IMR-90 (cell line): ENCODE data around the gene TMEM40. TPM values are rescaled to one million over a fixed set of nuclear protein-coding genes. Genes with fewer than 3 reads are reported as not detected.

Experiments used
- ATAC-seq: fragments of 200-7000 bp; cut with Tn5 transposase; 2 replicates; pipeline ENCODE4 v1.9.1; 2020; ENCODE audit warnings: low read depth, mild to moderate bottlenecking, moderate library complexity
- BruUV-seq: library from RNA; stranded (reverse); fragments of 400-500 nt; replicated peaks from 2 replicates; lab custom pipeline; 2021; lab: Mats Ljungman, UMichigan
- CTCF ChIA-PET: fragments of 300-600 bp; formaldehyde crosslinking; extraction: SDS; loops from one replicate; lab custom pipeline; 2021; ENCODE audit warnings: antibody characterized with exemption; lab: Yijun Ruan, JAX
- POLR2A ChIA-PET: fragments of 300-600 bp; sonication (Branson Sonifier 250); formaldehyde crosslinking; loops from one replicate; lab custom pipeline; 2022; ENCODE audit warnings: antibody characterized with exemption; ENCODE audit not compliant: unreplicated experiment; lab: Charles Lee
- DNase-seq: peaks from one replicate; pipeline ENCODE4 v3.0.0; 2013
- H2AFZ ChIP-seq: replicated peaks from 2 replicates; pipeline ENCODE3; 2013; ENCODE audit warnings: low read length, mild to moderate bottlenecking; ENCODE audit not compliant: poor library complexity
- H2AK5ac ChIP-seq: 2 replicates; pipeline ENCODE4 v1.6.1; 2013; ENCODE audit warnings: low read depth, low read length, inconsistent platforms
- H2AK9ac ChIP-seq: replicated peaks from 2 replicates; pipeline ENCODE3; 2013; ENCODE audit warnings: mild to moderate bottlenecking, low read depth, low read length, moderate library complexity; ENCODE audit not compliant: poor library complexity
- H2BK120ac ChIP-seq: 2 replicates; pipeline ENCODE4 v1.6.1; 2013; ENCODE audit warnings: low read depth, low read length, inconsistent platforms
- H2BK15ac ChIP-seq: 3 replicates; pipeline ENCODE4 v1.6.1; 2013; ENCODE audit warnings: low read depth, low read length, inconsistent platforms
- H2BK20ac ChIP-seq: 2 replicates; pipeline ENCODE4 v1.6.1; 2013; ENCODE audit warnings: low read depth, mild to moderate bottlenecking, inconsistent platforms, low read length, moderate library complexity
- H2BK5ac ChIP-seq: 2 replicates; pipeline ENCODE4 v1.6.1; 2013; ENCODE audit warnings: mild to moderate bottlenecking, low read depth, low read length, inconsistent platforms; ENCODE audit not compliant: poor library complexity, severe bottlenecking
- H3K14ac ChIP-seq: replicated peaks from 2 replicates; pipeline ENCODE4 v1.6.1; 2013; ENCODE audit warnings: low read depth, low read length, inconsistent platforms
- H3K18ac ChIP-seq: 2 replicates; pipeline ENCODE4 v1.6.1; 2013; ENCODE audit warnings: low read depth, low read length, control low read depth
- H3K23ac ChIP-seq: 2 replicates; pipeline ENCODE4 v1.6.1; 2013; ENCODE audit warnings: low read depth, low read length, inconsistent platforms
- H3K27ac ChIP-seq: 2 replicates; pipeline ENCODE4 v1.5.1; 2013; ENCODE audit warnings: mild to moderate bottlenecking, control low read depth, low read length; ENCODE audit not compliant: insufficient read depth
- H3K27me3 ChIP-seq: 2 replicates; pipeline ENCODE4 v1.6.1; 2013; ENCODE audit warnings: low read length; ENCODE audit not compliant: control insufficient read depth, insufficient read depth
- H3K36me3 ChIP-seq: 2 replicates; pipeline ENCODE4 v1.6.1; 2013; ENCODE audit warnings: low read length, mixed read lengths; ENCODE audit not compliant: control insufficient read depth, insufficient read depth
- H3K4ac ChIP-seq: 2 replicates; pipeline ENCODE4 v1.6.1; 2013; ENCODE audit warnings: low read depth, low read length, inconsistent platforms
- H3K4me1 ChIP-seq: 2 replicates; pipeline ENCODE4 v1.6.1; 2013; ENCODE audit warnings: low read length, mixed read lengths; ENCODE audit not compliant: control insufficient read depth, insufficient read depth
- H3K4me2 ChIP-seq: 2 replicates; pipeline ENCODE4 v1.6.1; 2013; ENCODE audit warnings: low read depth, mild to moderate bottlenecking, control low read depth, low read length, moderate library complexity
- H3K4me3 ChIP-seq: 2 replicates; pipeline ENCODE4 v1.5.1; 2013; ENCODE audit warnings: low read depth, mild to moderate bottlenecking, control low read depth, low read length, moderate library complexity; ENCODE audit not compliant: insufficient read depth
- H3K56ac ChIP-seq: 2 replicates; pipeline ENCODE4 v1.6.1; 2013; ENCODE audit warnings: low read length, inconsistent platforms; ENCODE audit not compliant: insufficient read depth; ENCODE audit errors: extremely low read depth
- H3K79me1 ChIP-seq, 2 experiments: 2 replicates each; pipeline ENCODE4 v1.6.1; 2013; ENCODE audit warnings: low read length in 2 of 2, inconsistent platforms in 1 of 2, low read depth in 1 of 2
- H3K9ac ChIP-seq: 2 replicates; pipeline ENCODE4 v1.6.1; 2013; ENCODE audit warnings: low read depth, low read length, control low read depth
- H3K9me1 ChIP-seq: 2 replicates; pipeline ENCODE4 v1.6.1; 2013; ENCODE audit warnings: low read length, inconsistent platforms; ENCODE audit not compliant: insufficient read depth
- H3K9me3 ChIP-seq: 2 replicates; pipeline ENCODE4 v1.6.1; 2013; ENCODE audit warnings: low read length; ENCODE audit not compliant: control insufficient read depth, insufficient read depth
- H4K20me1 ChIP-seq: 2 replicates; pipeline ENCODE4 v1.6.1; 2013; ENCODE audit warnings: low read length, inconsistent platforms; ENCODE audit not compliant: insufficient read depth
- H4K5ac ChIP-seq: 2 replicates; pipeline ENCODE4 v1.6.1; 2013; ENCODE audit warnings: mild to moderate bottlenecking, low read depth, low read length, control low read depth
- H4K8ac ChIP-seq, 2 experiments: 2 replicates each; pipeline ENCODE4 v1.6.1; 2013; ENCODE audit warnings: low read depth in 2 of 2, low read length in 2 of 2, control low read depth in 1 of 2, inconsistent platforms in 1 of 2
- H4K91ac ChIP-seq: 2 replicates; pipeline ENCODE4 v1.6.1; 2013; ENCODE audit warnings: low read depth, low read length, inconsistent platforms; ENCODE audit not compliant: insufficient read depth
- BHLHE40 ChIP-seq: fragments of 150-350 bp; IDR thresholded peaks from 2 replicates; pipeline ENCODE4 v1.6.1; 2016; ENCODE audit warnings: mild to moderate bottlenecking, low read depth, low read length
- CEBPB ChIP-seq: IDR thresholded peaks from 2 replicates; pipeline ENCODE4 v1.6.1; 2012; ENCODE audit warnings: low read depth, low read length, improper control_type of control experiment
- CHD1 ChIP-seq: IDR thresholded peaks from 2 replicates; pipeline ENCODE4 v1.6.1; 2012; ENCODE audit warnings: low read depth, low read length, improper control_type of control experiment
- FOS ChIP-seq: fragments of 150-350 bp; IDR thresholded peaks from 2 replicates; pipeline ENCODE4 v1.6.1; 2016; ENCODE audit warnings: low read depth, low read length
- MAFK ChIP-seq: IDR thresholded peaks from 2 replicates; pipeline ENCODE4 v1.6.1; 2012; ENCODE audit warnings: low read depth, low read length, improper control_type of control experiment
- MAZ ChIP-seq: IDR thresholded peaks from 2 replicates; pipeline ENCODE4 v1.6.1; 2012; ENCODE audit warnings: low read depth, mild to moderate bottlenecking, low read length, improper control_type of control experiment, moderate library complexity, borderline replicate concordance
- MXI1 ChIP-seq: IDR thresholded peaks from 2 replicates; pipeline ENCODE4 v1.6.1; 2012; ENCODE audit warnings: low read depth, mild to moderate bottlenecking, low read length, moderate library complexity, borderline replicate concordance
- POLR2A ChIP-seq: IDR thresholded peaks from 2 replicates; pipeline ENCODE4 v1.6.1; 2012; ENCODE audit warnings: mild to moderate bottlenecking, low read depth, low read length
- RAD21 ChIP-seq: IDR thresholded peaks from 2 replicates; pipeline ENCODE4 v1.6.1; 2012; ENCODE audit warnings: low read length, improper control_type of control experiment
- RCOR1 ChIP-seq: IDR thresholded peaks from 2 replicates; pipeline ENCODE4 v1.6.1; 2012; ENCODE audit warnings: mild to moderate bottlenecking, low read length, improper control_type of control experiment; ENCODE audit not compliant: insufficient replicate concordance
- WGBS, 2 experiments: methylation state at CpG; one replicate each; pipeline versions ENCODE4 v1.1.5 to v1.1.7; 2013; ENCODE audit warnings: missing lambda C conversion rate in 2 of 2; ENCODE audit not compliant: insufficient read length in 1 of 2; ENCODE audit errors: extremely low coverage in 2 of 2; 5-methylcytosine and 5-hydroxymethylcytosine counted together
- dilution Hi-C: fragments of 300-500 bp; cut with HindIII; formaldehyde crosslinking; loops from one replicate; pipeline ENCODE4 v1.14.3; 2018; ENCODE audit warnings: low sequenced_read_pairs; ENCODE audit not compliant: unreplicated experiment
- in situ Hi-C: fragments of 300-500 bp; cut with MboI; formaldehyde crosslinking; loops from 3 replicates; pipeline ENCODE4 v1.14.3; 2019; ENCODE audit warnings: low sequenced_read_pairs, inconsistent platforms, mixed read lengths
- intact Hi-C: fragments of 100-400 bp; cut with micrococcal nuclease; formaldehyde crosslinking; loops from 2 replicates; pipeline ENCODE4 v1.10.0; 2022
- polyA plus RNA-seq, 3 experiments: library from polyadenylated mRNA; depleted of rRNA; stranded (reverse); fragments of >200 nt; gene quantifications; 2 replicates each; pipeline ENCODE4 v1.2.3, GENCODE V29; 2012; ENCODE audit warnings: low replicate concordance in 1 of 3
- total RNA-seq: library from RNA; depleted of rRNA; stranded (reverse); fragments of >200 nt; gene quantifications from 2 replicates; pipeline ENCODE4 v1.2.3, GENCODE V29; 2012
- TF ChIP-seq, protein P1 (sequence below): fragments of 150-350 bp; IDR thresholded peaks from 2 replicates; pipeline ENCODE4 v1.6.1; 2016; ENCODE audit warnings: low read depth, mild to moderate bottlenecking, low read length, moderate library complexity, borderline replicate concordance
- TF ChIP-seq, protein P2 (sequence below): conservative IDR thresholded peaks from 2 replicates; pipeline ENCODE4 v1.5.1; 2012; ENCODE audit warnings: mild to moderate bottlenecking, low read depth, low read length, improper control_type of control experiment

Gene TMEM40
- total and polyA plus RNA-seq, 2 of the 4 experiments (the other 2 are of a cell fraction) = 0.27 TPM; not detected in 1

DNA sequence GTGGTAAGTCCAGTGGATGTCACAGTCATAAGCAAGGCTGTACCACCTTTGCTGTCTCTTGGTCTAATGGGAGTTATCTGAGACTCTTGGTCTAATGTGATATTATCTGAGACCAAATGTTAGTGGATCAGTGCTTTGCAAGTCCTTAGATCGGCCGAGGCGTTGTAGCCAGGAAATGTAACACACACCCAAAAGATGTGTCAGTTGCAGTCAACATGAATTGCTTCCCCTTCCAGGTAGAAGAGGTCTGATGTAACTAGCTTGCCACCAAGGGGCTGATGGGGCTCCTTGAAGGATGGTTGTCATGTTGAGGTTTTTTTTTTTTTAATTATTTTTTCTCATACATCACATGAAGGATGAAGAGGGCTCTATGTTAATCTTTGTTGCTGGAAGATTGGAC is 49.7 kb downstream of the TMEM40 start:
- 100% methylated on average over 3 of the region's 3 CpGs; no CpG with 5 or more reads in 1 of the 2 experiments for WGBS, 2 experiments
- H3K27ac ChIP-seq = no peak overlapping the region
- H4K91ac ChIP-seq = no peak overlapping the region
- no peak overlapping the region for H2AFZ ChIP-seq
- dilution Hi-C loops (no loop called here), intact Hi-C loops (loop anchor here (5.0 kb wide), 2 partner anchors 47 to 183 kb away; partner anchors contain the start of gene RAF1), in situ Hi-C loops (no loop called here)
- no peak overlapping the region for H3K9ac ChIP-seq
- H3K27me3 ChIP-seq = peaks cover 8% of the 10 kb centered on the region; the same call in 1 of the 2 replicates
- H3K4ac ChIP-seq = no peak overlapping the region
- no peak overlapping the region for H2AK5ac ChIP-seq
- no peak overlapping the region for H4K5ac ChIP-seq
- no peak overlapping the region for H3K4me2 ChIP-seq
- H3K9me1 ChIP-seq = 0 out of 2 replicates have a peak, but pooled peaks cover 5% of the 10 kb centered on the region
- DNase-seq (no peak), ATAC-seq (no peak)
- H3K36me3 ChIP-seq = no peaks in the 10 kb centered on the region
- H4K8ac ChIP-seq = no peak overlapping the region
- no peak overlapping the region for H3K14ac ChIP-seq
- H2BK20ac ChIP-seq = no peak overlapping the region
- no peak overlapping the region for H2BK5ac ChIP-seq
- CTCF ChIA-PET = interaction anchor here (0.9 to 1.1 kb wide), 3 partner anchors 15 to 101 kb away, joined by 3 to 6 read pairs (median 3); no protein-coding TSS in a partner anchor
- POLR2A ChIA-PET = no interaction called here
- H2AK9ac ChIP-seq = no peak overlapping the region
- no peak overlapping the region for H3K23ac ChIP-seq
- H3K4me3 ChIP-seq = no peak overlapping the region
- H3K18ac ChIP-seq = no peak overlapping the region
- no TSS peak for BruUV-seq
- TF ChIP-seq FOS (no peak), MAFK (no peak), MXI1 (no peak), BHLHE40 (no peak), RAD21 (no peak), POLR2A (no peak), CHD1 (no peak), MAZ (no peak), CEBPB (no peak), RCOR1 (no peak)
- TF ChIP-seq, protein P1, sequence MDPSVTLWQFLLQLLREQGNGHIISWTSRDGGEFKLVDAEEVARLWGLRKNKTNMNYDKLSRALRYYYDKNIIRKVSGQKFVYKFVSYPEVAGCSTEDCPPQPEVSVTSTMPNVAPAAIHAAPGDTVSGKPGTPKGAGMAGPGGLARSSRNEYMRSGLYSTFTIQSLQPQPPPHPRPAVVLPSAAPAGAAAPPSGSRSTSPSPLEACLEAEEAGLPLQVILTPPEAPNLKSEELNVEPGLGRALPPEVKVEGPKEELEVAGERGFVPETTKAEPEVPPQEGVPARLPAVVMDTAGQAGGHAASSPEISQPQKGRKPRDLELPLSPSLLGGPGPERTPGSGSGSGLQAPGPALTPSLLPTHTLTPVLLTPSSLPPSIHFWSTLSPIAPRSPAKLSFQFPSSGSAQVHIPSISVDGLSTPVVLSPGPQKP = no peak
- TF ChIP-seq, protein P2, sequence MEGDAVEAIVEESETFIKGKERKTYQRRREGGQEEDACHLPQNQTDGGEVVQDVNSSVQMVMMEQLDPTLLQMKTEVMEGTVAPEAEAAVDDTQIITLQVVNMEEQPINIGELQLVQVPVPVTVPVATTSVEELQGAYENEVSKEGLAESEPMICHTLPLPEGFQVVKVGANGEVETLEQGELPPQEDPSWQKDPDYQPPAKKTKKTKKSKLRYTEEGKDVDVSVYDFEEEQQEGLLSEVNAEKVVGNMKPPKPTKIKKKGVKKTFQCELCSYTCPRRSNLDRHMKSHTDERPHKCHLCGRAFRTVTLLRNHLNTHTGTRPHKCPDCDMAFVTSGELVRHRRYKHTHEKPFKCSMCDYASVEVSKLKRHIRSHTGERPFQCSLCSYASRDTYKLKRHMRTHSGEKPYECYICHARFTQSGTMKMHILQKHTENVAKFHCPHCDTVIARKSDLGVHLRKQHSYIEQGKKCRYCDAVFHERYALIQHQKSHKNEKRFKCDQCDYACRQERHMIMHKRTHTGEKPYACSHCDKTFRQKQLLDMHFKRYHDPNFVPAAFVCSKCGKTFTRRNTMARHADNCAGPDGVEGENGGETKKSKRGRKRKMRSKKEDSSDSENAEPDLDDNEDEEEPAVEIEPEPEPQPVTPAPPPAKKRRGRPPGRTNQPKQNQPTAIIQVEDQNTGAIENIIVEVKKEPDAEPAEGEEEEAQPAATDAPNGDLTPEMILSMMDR = no peak
- H3K9me3 ChIP-seq = no peaks in the 10 kb centered on the region
- H2BK120ac ChIP-seq = no peak overlapping the region
- H4K20me1 ChIP-seq = no peaks in the 10 kb centered on the region
- no peak overlapping the region for H3K56ac ChIP-seq
- peaks cover 3% of the 10 kb centered on the region; the same call in 1 of the 2 replicates for H3K4me1 ChIP-seq
- H2BK15ac ChIP-seq = no peak overlapping the region
- H3K79me1 ChIP-seq = no peaks in the 10 kb centered on the region
